ENCODE results near the gene IFT81. TPM values are rescaled to one million over a fixed set of nuclear protein-coding genes. Genes with fewer than 3 reads are reported as not detected.
A peak's percentile ranks its signal among the peaks of the same experiment; 100 is the strongest.
"Not testable (repeated sequence)": the region's sequence is repeated elsewhere in the genome, so short reads cannot be mapped to it uniquely, and the experiment has no call there.

Gene IFT81
- total RNA-seq, 1 experiment from 2014 or later, result 23.4 TPM

DNA sequence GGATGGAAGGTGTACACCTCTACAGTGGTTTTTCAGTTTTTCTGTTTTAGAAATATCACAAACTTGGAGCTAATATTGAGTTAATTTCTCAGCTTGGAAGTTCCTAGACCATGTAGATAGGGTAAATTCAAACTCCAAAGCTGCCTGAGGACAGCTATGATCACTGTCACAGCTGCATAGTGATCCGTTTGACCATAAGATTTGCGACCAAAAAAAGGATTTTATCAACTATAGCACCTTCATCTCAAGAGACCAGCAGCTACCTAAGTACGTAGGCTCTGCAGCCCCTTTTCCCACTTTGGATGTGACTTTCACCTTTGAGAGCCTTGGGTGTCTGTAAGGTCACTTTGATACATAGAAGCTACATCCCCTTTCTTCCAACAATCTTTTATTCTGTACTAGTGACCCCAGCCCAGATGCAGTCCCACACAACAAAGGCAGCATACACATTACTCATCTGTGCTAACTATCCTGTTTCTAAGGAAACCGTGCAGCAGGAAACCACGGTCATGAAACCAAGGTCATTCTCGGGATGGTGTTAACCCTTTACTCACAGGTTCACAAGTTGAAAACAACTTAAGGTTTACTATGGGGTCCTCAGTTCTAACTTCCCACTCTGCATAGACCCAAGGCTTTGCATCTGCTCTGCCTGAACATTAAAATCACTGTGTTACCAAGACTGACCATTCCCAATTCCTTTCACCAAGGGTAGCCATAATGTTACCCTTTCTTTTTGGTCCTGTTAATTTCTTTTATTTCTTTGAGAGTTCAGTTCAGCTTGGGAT is 75.4 kb downstream of the IFT81 start:
- peak; percentile 75 for DNase-seq (ENCODE audit: low read depth)

- no peak for DNase-seq (ENCODE audit: low read depth)
Measured at GRCh38 chr12:110200124-110200417, 75.9 kb downstream of the IFT81 start.

DNA sequence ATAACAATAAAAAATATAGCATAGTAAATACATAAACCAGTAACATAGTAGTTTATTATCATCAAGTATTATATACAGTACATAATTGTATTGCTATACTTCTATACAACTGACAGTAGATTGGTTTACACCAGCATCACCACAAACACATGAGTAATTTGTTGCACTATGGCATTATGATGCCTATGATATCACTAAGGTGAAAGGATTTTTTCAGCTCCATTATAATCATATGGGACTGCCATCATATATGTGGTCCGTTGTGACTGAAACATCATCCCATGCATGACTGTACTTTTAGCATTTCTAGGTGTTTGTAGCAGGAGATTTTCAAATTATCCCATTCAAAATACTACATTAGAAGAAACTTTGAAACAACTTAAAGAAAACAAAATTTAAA is 77.8 kb downstream of the IFT81 start:
- no peak for DNase-seq (ENCODE audit: low read depth)

DNA sequence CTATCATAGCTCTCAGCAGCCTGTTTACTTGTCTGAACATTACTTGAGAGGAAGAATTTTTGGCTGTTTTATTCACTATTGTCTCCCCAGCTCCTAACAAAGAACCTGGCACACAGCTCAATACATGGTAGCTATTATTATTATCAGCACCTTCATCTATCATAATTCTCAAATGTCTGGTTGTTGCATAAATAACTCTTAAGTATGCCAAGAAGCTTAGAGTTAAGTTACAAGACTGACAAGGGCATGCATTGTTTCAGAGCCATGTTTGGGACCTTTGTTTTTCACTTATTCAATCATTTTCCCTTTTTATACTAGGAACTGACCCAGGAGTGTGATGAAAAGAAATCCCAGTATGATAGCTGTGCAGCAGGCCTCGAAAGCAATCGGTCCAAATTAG is 79.4 kb downstream of the IFT81 start:
- no peak for DNase-seq (ENCODE audit: low read depth)

GRCh38 chr12:110205931-110206330 is 81.8 kb downstream of the IFT81 start:
- no peak for DNase-seq (ENCODE audit: low read depth)

DNA sequence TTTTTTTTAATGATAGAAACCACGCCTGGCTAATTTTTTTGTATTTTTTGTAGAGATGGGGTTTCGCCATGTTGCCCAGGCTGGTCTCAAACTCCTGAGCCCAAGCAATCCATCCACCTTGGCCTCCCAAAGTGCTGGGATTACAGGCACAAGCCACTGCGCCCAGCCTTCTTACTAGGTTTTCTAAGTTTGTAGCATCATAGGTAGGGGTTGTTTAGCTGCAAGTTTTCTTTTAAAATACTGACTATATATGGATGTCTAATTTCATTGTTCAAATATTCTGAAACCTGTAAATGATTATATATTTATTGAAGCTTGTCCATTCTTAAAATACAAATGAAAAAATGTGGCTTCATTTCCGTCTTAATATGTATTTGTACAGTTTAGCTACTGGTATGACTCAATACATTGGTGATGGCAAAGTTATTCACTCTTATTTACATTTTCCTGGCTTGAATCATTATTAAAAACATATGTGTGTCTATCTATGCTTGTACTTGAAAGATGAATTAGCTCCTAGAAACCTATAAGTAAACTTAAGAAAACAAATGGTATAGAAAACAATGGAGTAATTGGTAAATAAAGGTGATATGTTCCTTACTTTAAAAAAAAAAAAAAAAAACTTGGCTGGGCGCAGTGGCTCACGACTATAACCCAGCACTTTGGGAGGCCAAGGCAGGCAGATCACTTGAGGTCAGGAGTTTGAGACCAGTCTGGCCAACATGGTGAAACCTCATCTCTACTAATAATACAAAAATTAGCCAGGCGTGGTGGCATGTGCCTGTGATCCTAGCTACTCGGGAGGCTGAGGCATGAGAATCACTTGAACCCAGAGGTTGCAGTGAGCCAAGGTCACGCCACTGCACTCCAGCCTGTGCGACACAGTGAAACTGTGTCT is 87.7 kb downstream of the IFT81 start:
- DNase-seq (ENCODE audit: low read depth), result peak; percentile 78

- no peak for DNase-seq (ENCODE audit: low read depth)
Measured at GRCh38 chr12:110217996-110218674, 94.0 kb downstream of the IFT81 start.

- DNase-seq (ENCODE audit: low read depth), result no peak
Measured at GRCh38 chr12:110222027-110222426, 97.9 kb downstream of the IFT81 start.

DNA sequence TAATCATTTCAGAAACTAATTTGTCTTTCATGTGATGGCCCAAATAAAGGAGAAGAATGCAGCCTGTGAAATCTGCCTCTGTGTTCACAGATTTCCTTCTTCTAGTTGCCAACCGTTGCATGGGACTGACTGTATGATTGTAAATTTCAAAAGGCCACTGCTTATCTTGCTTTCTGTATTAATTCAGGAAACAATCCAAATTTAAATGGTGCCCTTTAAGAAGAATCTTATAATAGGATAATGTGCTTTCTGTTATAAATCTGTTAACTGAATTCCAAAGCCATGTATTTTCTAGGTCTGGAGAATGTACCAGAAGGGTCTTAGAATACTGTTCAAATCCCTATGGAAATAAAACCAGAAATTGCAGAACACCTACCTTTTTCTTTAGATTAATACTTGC is 98.3 kb downstream of the IFT81 start:
- no peak for DNase-seq (ENCODE audit: low read depth)

DNA sequence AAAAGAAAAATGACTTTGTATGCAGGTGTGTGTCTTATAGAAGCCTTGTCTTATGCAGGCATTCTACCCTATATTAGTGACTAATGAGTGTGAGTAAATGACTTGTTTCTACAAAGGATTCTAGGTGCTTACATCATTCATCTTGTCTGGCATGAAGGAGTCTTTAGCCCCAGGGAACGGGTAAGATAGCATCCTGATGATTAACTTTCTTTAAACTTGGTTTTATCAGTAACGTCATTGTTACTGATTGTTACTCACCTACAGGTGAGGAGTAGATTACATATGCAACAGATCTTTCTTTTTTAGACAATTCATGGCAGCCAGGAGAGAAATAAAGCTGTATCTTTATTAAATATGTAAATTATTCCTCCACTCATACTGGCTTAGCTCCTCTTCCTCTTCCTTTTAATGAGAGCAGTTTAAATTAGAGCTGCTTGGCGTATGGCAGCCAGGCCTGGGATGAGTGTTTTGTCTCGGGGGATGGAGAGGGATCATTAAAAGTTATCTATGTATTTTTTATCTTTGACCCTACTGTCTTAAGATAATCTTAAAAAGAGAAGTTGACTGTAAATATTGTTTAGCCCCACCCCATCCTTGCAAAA is 99.7 kb downstream of the IFT81 start:
- peak; percentile 79 for DNase-seq (ENCODE audit: low read depth)

DNA sequence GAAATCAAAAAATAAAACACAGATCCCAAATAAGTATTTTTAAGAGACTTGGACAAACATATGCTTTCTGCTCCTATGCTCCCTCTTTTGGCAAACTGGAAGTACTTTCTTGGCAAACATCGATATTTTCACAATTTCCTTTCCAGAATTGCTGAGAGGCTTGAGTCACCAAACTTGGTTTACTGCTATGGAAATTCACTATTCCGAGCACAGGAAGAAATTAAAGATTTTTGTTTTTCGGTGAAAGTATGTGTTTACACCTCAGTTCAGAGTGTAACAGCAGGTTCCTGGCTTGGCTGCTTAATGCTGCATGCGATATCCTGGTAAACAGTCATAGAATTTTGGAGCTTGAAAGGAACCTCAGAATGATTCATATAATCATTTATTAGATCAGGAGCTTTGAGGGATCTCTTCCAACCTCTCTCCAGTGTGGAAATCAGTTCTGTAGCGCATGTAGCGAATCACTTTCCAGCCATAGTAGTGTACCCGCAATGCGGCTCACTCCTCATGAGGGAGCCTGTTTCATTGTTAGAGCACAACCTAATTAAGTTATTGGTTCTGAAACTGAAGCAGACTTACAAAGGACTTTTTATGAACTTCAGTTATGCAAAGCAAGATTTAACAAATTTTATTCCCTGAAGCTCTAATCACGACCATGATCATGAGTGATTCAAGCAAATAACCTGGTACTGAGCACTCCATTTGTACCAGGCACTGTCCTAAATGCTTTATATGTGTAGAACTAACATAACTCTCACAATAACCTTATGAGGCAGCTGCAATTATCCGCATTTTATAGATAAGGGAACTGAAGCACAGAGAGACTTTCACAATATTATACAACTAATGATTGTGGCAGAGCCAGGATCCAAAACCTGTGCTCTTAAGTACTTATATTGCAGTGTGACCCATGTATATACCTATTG is 100.5 kb downstream of the IFT81 start:
- DNase-seq (ENCODE audit: low read depth), result peak; percentile 76

DNA sequence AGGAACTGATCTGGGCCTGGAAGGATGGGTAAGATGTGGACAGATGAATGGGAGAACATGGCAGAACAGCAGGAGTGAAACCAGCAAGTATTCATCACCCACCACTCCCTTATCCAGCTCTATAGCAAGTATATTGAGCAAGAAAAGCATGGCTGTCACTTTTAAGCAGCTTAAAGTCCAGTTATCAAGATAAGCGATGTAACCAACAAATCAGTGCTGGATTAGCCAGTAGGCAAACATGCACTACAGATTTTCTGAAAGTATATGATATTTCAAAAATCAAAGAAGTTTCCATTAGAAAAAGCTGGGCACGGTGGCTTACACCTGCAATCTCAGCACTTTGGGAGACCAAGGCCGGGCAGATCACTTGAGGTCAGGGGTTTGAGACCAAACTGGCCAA is 103.0 kb downstream of the IFT81 start:
- DNase-seq (ENCODE audit: low read depth), result no peak

DNA sequence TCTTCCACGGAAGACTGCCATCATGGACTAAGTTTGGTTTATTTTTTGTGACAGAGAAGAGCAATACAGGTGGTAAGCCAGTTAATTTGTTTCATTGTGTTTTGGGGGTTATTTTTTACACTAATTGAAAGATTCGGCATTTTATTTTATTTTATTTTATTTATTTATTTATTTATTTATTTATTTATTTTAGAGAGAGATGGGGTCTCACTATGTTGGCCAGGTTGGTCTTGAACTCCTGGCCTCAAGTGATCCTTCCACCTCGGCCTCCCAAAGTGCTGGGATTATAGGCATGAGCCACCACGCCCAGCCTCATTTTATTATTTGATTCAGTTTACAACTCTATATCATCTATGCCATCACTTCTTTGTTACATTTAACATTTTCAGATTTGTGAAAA is 104.2 kb downstream of the IFT81 start:
- not testable (repeated sequence) for DNase-seq (ENCODE audit: low read depth)

- DNase-seq (ENCODE audit: low read depth), result no peak
Measured at GRCh38 chr12:110228756-110229155, 104.6 kb downstream of the IFT81 start.

GRCh38 chr12:110229409-110229808 is 105.3 kb downstream of the IFT81 start:
- DNase-seq (ENCODE audit: low read depth), result no peak

DNA sequence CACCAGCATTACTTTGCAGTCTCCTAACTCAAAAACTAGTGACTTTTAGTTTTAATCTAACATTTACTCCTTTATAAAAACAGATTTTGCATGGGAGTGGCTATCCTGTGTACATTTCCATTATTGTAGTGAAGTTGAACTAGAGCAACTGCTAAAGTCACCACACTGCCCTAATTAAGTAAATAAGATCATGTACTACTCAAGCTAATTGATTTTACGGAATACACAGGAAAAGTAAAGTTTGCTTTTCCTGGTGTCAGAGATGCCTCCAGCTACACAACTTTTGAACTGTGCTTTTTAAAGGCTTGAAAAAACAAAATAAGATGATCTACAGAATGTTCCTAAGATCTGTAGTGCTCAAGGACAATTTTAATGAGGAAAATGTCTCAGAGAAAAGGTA is 106.5 kb downstream of the IFT81 start:
- no peak for DNase-seq (ENCODE audit: low read depth)

DNA sequence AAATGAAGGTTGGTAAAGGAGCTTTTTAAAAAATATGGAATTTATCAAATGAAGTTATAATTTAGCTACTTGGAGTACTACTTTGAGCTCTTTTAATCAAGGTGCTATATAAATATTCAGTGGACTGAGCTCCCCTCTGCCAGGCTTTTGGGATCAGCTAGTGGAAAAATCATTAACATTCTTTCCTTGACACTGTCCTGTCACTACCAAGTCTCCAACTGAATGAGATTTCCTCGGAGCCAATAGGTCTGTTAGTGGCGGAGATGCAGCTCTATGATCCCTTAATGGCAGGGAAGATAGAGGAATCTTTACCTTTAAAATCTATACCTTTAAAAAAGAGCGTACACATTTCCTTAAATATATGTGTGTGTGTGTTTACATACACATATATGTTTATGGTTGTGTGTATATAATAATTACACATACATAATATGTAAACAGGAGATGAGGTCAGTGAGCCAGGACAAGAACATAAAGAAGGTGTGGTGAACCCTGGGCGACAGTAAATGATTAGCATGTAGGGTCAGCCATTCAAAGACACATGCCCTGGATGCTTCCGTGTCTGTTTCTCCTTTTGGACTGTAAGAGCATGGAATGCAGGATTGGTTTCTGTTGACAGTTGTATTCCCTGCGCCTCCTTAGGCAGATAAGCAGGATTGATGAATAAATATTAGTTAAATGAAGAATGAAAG is 109.2 kb downstream of the IFT81 start:
- DNase-seq (ENCODE audit: low read depth), result no peak

DNA sequence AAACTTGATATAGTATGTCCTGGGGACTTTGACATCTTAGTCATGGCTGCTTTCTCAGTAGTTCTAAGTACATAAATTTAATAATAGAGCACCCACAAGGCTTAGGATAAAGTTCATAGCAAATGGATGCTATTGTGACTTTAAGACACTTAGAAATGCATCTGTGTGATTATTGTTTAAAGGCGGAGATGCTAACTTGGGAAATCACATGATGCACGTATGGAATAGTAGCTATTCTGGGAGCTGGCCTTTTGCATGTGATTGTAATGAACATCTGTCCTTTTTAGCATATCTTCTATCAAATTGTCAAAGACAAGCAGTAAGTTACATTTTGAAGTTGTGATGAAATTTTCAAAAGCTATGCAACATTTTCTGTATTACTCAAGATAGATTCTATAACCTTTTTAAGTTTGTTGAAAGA is 110.2 kb downstream of the IFT81 start:
- no peak for DNase-seq (ENCODE audit: low read depth)

DNA sequence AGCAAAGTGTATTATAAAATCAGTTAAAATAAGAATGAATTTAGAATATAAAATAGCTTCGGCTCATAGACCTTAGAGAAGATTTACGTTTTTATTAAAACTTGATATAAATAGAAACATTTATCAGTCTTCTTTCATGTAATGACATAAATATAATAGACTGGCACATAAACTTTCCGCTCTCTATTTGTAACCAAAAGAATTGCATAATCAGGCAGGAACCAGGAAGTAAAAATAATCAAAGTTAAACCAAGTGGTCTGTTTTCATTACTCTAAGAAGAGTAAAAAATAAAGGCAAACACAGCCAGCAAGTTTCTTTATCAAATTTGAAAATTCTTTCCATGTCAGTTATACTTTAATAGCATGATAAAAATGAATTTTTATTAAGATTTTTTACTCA is 110.6 kb downstream of the IFT81 start:
- DNase-seq (ENCODE audit: low read depth), result no peak

DNA sequence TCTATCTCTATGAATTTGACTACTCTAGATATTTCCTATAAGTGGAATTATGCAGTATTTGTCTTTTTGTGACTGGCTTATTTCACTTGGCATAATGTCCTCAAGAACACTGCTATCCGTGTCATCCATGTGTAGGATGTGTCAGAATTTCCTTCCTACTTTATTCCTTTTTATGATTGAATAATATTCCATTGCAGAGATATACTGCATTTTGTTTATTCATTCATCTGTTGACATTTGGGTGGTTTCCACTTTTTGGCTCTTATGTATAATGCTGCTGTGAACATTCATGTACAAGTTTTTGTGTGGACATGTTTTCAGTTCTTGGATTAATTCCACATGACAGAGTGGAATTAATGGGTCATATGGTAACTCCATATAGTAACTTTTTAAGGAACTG is 111.2 kb downstream of the IFT81 start:
- no peak for DNase-seq (ENCODE audit: low read depth)

Measured in RPMI7951 (cell line).